Liver (tissue), 9 donors: ENCODE results near the gene VASH1. TPM values are rescaled to one million over a fixed set of nuclear protein-coding genes. Genes with fewer than 3 reads are reported as not detected.
A peak's percentile ranks its signal among the peaks of the same experiment; 100 is the strongest.

Experiments
- DNase-seq: peaks from one replicate; pipeline ENCODE4 v3.0.0-alpha.2; 2017; ENCODE audit warnings: low spot score
- H3K27ac ChIP-seq, 2 donors: one replicate each; pipeline ENCODE4 v1.7.0; 2013; ENCODE audit warnings: inconsistent platforms in 2 of 2, low read length in 2 of 2, control low read depth in 1 of 2, low read depth in 1 of 2, mild to moderate bottlenecking in 1 of 2
- H3K27me3 ChIP-seq, 4 donors: one replicate each; pipeline versions ENCODE4 v1.6.1 to v1.7.0; 2013; ENCODE audit warnings: low read length in 3 of 4, inconsistent platforms in 1 of 4, mild to moderate bottlenecking in 1 of 4, moderate library complexity in 1 of 4; ENCODE audit not compliant: control insufficient read depth in 4 of 4, insufficient read depth in 4 of 4
- H3K36me3 ChIP-seq, 4 donors: one replicate each; pipeline versions ENCODE4 v1.6.1 to v1.7.0; 2013; ENCODE audit warnings: low read length in 3 of 4, mild to moderate bottlenecking in 3 of 4, low read depth in 1 of 4, moderate library complexity in 1 of 4; ENCODE audit not compliant: control insufficient read depth in 4 of 4, insufficient read depth in 3 of 4
- H3K4me1 ChIP-seq, 4 donors: one replicate each; pipeline versions ENCODE4 v1.6.1 to v1.7.0; 2013; ENCODE audit warnings: low read length in 3 of 4, mild to moderate bottlenecking in 3 of 4, moderate library complexity in 1 of 4; ENCODE audit not compliant: control insufficient read depth in 4 of 4, insufficient read depth in 4 of 4
- H3K4me3 ChIP-seq, 3 donors: one replicate each; pipeline versions ENCODE4 v1.6.1 to v1.7.0; 2013; ENCODE audit warnings: low read length in 3 of 3, control low read depth in 1 of 3, low read depth in 1 of 3, mild to moderate bottlenecking in 1 of 3
- H3K9ac ChIP-seq, 2 donors: one replicate each; pipeline ENCODE4 v1.7.0; 2013; ENCODE audit warnings: low read length in 2 of 2, mild to moderate bottlenecking in 2 of 2, moderate library complexity in 2 of 2, control low read depth in 1 of 2, low read depth in 1 of 2
- H3K9me3 ChIP-seq, 4 donors: one replicate each; pipeline versions ENCODE4 v1.6.1 to v1.7.0; 2013; ENCODE audit warnings: low read length in 3 of 4; ENCODE audit not compliant: control insufficient read depth in 4 of 4
- ATF3 ChIP-seq: IDR thresholded peaks from 2 replicates; pipeline ENCODE4 v1.6.1; 2016; ENCODE audit warnings: antibody characterized with exemption
- CTCF ChIP-seq: fragments of 150-350 bp; IDR thresholded peaks from 2 replicates; pipeline ENCODE4 v1.5.1; 2017; ENCODE audit warnings: improper control_type of control experiment, low read depth, low read length; ENCODE audit not compliant: missing input control
- EGR1 ChIP-seq, 2 donors: IDR thresholded peaks; 2 replicates each; pipeline ENCODE4 v1.6.1; 2016 to 2018; ENCODE audit warnings: antibody characterized with exemption in 2 of 2, low read depth in 2 of 2
- FOXA1 ChIP-seq: IDR thresholded peaks from 2 replicates; pipeline ENCODE4 v1.6.1; 2016; ENCODE audit warnings: antibody characterized with exemption
- FOXA2 ChIP-seq: IDR thresholded peaks from 2 replicates; pipeline ENCODE4 v1.6.1; 2016; ENCODE audit warnings: antibody characterized with exemption
- GABPA ChIP-seq, 2 donors: IDR thresholded peaks in 1 of 2; conservative IDR thresholded peaks in 1 of 2; 2 replicates each; pipeline ENCODE4 v1.6.1; 2016; ENCODE audit warnings: antibody characterized with exemption in 2 of 2, mild to moderate bottlenecking in 1 of 2, moderate library complexity in 1 of 2
- HNF4A ChIP-seq, 2 donors: conservative IDR thresholded peaks; 2 replicates each; pipeline ENCODE4 v1.6.1; 2016; ENCODE audit warnings: antibody characterized with exemption in 2 of 2, mild to moderate bottlenecking in 2 of 2
- HNF4G ChIP-seq: IDR thresholded peaks from 2 replicates; pipeline ENCODE4 v1.6.1; 2016; ENCODE audit warnings: antibody characterized with exemption
- JUND ChIP-seq, 2 donors: IDR thresholded peaks; 2 replicates each; pipeline ENCODE4 v1.6.1; 2016; ENCODE audit warnings: antibody characterized with exemption in 2 of 2
- MAX ChIP-seq: IDR thresholded peaks from 2 replicates; pipeline ENCODE4 v1.6.1; 2016; ENCODE audit warnings: antibody characterized with exemption
- NR2F2 ChIP-seq: IDR thresholded peaks from 2 replicates; pipeline ENCODE4 v1.6.1; 2016; ENCODE audit warnings: antibody characterized with exemption
- RAD21 ChIP-seq, 2 donors: IDR thresholded peaks; 2 replicates each; pipeline ENCODE4 v1.6.1; 2016; ENCODE audit warnings: antibody characterized with exemption in 2 of 2, mild to moderate bottlenecking in 2 of 2
- REST ChIP-seq: IDR thresholded peaks from 2 replicates; pipeline ENCODE4 v1.6.1; 2016; ENCODE audit warnings: antibody characterized with exemption, mild to moderate bottlenecking
- RXRA ChIP-seq, 2 donors: IDR thresholded peaks; 2 replicates each; pipeline ENCODE4 v1.6.1; 2017 to 2018; ENCODE audit warnings: antibody characterized with exemption in 2 of 2, mild to moderate bottlenecking in 1 of 2
- SP1 ChIP-seq: IDR thresholded peaks from 2 replicates; pipeline ENCODE4 v1.6.1; 2018; ENCODE audit warnings: antibody characterized with exemption, mild to moderate bottlenecking
- TAF1 ChIP-seq: conservative IDR thresholded peaks from 2 replicates; pipeline ENCODE4 v1.6.1; 2016; ENCODE audit warnings: antibody characterized with exemption, mild to moderate bottlenecking
- YY1 ChIP-seq: IDR thresholded peaks from 2 replicates; pipeline ENCODE4 v1.6.1; 2016; ENCODE audit warnings: antibody characterized with exemption, mild to moderate bottlenecking
- WGBS: extraction: QIAGEN DNeasy Blood & Tissue Kit; methylation state at CpG from one replicate; pipeline ENCODE4 v1.1.7; 2013; 5-methylcytosine and 5-hydroxymethylcytosine counted together
- polyA plus RNA-seq, 2 donors: library from polyadenylated mRNA; stranded (reverse) in 1 of 2; unstranded in 1 of 2; fragments of 200-250 nt in 1 of 2; fragments of >200 nt in 1 of 2; fragmentation: Nextera tagmentation in 1 of 2; extraction: Ambion mirVana in 1 of 2; gene quantifications; one replicate each; pipeline versions ENCODE4 v1.2.1 to v1.2.3, GENCODE V29; 2013 to 2015
- total RNA-seq, 2 donors: library from RNA; depleted of rRNA; stranded (reverse); fragments of >200 nt; gene quantifications; one replicate each; pipeline ENCODE4 v1.2.3, GENCODE V29; 2014
- TF ChIP-seq, protein P1 (sequence below): IDR thresholded peaks from 2 replicates; pipeline ENCODE4 v1.6.1; 2016; ENCODE audit warnings: antibody characterized with exemption
- donor health status: healthy.
- donor health status: healthy.
- donor health status: healthy.
- donor health status: healthy.
- donor health status: healthy.

The VASH1 gene
- total and polyA plus RNA-seq, 4 donors = 0.94 to 5.9 (median 4.3) TPM

DNA sequence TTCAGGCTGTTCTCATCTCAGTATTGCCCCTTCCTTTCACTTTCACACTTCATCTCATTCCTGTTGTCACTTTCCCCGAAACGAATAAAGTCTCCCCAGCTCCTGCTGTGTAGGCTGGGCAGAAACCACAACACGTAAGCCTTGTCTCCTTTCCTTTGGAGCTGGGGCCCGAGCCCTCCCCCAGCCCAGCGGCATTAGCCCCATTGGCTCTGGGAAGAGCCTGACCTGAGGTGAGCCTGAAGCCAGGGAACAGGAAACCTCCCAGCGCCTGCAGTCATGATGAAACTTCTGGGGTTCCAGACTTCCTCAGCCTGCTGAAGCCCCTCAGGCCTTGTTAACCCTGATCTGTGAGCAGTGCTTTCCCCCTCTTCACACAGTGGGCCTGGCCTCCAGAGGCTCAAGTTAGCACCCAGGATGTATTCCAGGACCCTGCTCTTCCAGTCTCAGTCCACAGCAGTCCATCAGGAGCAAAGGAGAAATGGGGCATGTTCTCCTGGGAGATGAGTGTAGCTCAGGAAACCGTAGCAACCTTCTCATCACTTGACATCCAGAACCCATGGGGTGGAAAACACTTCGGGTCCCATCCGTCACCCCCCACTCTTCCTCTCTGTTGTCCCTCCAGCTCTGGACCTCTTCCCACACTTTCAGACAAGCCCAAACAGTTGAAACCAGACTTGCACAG lies 21.8 kb downstream of the VASH1 start:
- H3K9ac ChIP-seq = no peak overlapping the region
- no peaks in the 10 kb centered on the region for H3K9me3 ChIP-seq
- H3K27ac ChIP-seq = no peak overlapping the region
- 59% methylated on average over 9 of the region's 9 CpGs for WGBS
- peaks cover 0 to 5% (median 0%) of the 10 kb centered on the region in 4 donors for H3K4me1 ChIP-seq
- peaks cover 2 to 39% (median 22%) of the 10 kb centered on the region in 4 donors for H3K36me3 ChIP-seq
- no peak for DNase-seq
- TF ChIP-seq SP1 (no peak), GABPA (IDR thresholded peaks at IDR 0.05 in 1 of 2, conservative IDR thresholded peaks at IDR 0.05 in 1 of 2) (no peak), ATF3 (no peak), FOXA1 (no peak), MAX (no peak), JUND (IDR thresholded peaks at IDR 0.05) (no peak), YY1 (no peak)
- TF ChIP-seq, protein P1, sequence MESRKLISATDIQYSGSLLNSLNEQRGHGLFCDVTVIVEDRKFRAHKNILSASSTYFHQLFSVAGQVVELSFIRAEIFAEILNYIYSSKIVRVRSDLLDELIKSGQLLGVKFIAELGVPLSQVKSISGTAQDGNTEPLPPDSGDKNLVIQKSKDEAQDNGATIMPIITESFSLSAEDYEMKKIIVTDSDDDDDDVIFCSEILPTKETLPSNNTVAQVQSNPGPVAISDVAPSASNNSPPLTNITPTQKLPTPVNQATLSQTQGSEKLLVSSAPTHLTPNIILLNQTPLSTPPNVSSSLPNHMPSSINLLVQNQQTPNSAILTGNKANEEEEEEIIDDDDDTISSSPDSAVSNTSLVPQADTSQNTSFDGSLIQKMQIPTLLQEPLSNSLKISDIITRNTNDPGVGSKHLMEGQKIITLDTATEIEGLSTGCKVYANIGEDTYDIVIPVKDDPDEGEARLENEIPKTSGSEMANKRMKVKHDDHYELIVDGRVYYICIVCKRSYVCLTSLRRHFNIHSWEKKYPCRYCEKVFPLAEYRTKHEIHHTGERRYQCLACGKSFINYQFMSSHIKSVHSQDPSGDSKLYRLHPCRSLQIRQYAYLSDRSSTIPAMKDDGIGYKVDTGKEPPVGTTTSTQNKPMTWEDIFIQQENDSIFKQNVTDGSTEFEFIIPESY = no peak
- H3K4me3 ChIP-seq = no peak overlapping the region
- no peaks in the 10 kb centered on the region for H3K27me3 ChIP-seq

- TF ChIP-seq JUND (IDR thresholded peaks at IDR 0.05) = no peak
- TF ChIP-seq MAX = no peak
- TF ChIP-seq EGR1 (IDR thresholded peaks at IDR 0.05; ENCODE audit: low read depth in 2 of 2) = no peak
- TF ChIP-seq NR2F2 = no peak
- no peak for TF ChIP-seq TAF1
- no peak for TF ChIP-seq ATF3
- TF ChIP-seq RXRA (IDR thresholded peaks at IDR 0.05) = no peak
- H3K9ac ChIP-seq = no peak overlapping the region
- no peaks in the 10 kb centered on the region for H3K9me3 ChIP-seq
- H3K27ac ChIP-seq = no peak overlapping the region
- 69% methylated on average over 6 of the region's 6 CpGs for WGBS
- no peak for DNase-seq
- H3K27me3 ChIP-seq = no peaks in the 10 kb centered on the region
- peaks cover 4 to 48% (median 26%) of the 10 kb centered on the region in 4 donors for H3K36me3 ChIP-seq
- H3K4me1 ChIP-seq = peaks cover 0 to 5% (median 0%) of the 10 kb centered on the region in 4 donors
- H3K4me3 ChIP-seq = no peak overlapping the region
Observed at GRCh38 chr14:76784266-76784874, 23.1 kb downstream of the VASH1 start.

GRCh38 chr14:76784881-76785280 lies 23.6 kb downstream of the VASH1 start:
- no peak overlapping the region for H3K27ac ChIP-seq
- no peak overlapping the region for H3K9ac ChIP-seq
- no peaks in the 10 kb centered on the region for H3K9me3 ChIP-seq
- H3K36me3 ChIP-seq = peaks cover 4 to 49% (median 28%) of the 10 kb centered on the region in 4 donors
- TF ChIP-seq FOXA2 (no peak), EGR1 (IDR thresholded peaks at IDR 0.05; ENCODE audit: low read depth in 2 of 2) (no peak), TAF1 (no peak), REST (no peak), HNF4G (no peak), RAD21 (IDR thresholded peaks at IDR 0.05) (peak; percentile 80 to 87), HNF4A (conservative IDR thresholded peaks at IDR 0.05) (no peak), CTCF (peak; percentile 60), MAX (no peak), GABPA (IDR thresholded peaks at IDR 0.05 in 1 of 2, conservative IDR thresholded peaks at IDR 0.05 in 1 of 2) (no peak)
- DNase-seq = peak; percentile 84
- no peak overlapping the region for H3K4me3 ChIP-seq
- no peaks in the 10 kb centered on the region for H3K27me3 ChIP-seq
- H3K4me1 ChIP-seq = peaks cover 0 to 5% (median 0%) of the 10 kb centered on the region in 4 donors
- 57% methylated on average over 2 of the region's 2 CpGs for WGBS
